Lower leg skin (tissue), 4 donors: ENCODE results near the gene MEIS3. TPM values are rescaled to one million over a fixed set of nuclear protein-coding genes. Genes with fewer than 3 reads are reported as not detected.

Experiments used
- DNase-seq, 2 donors: peaks; one replicate each; pipeline ENCODE4 v3.0.0-alpha.2; 2019; ENCODE audit warnings: low spot score in 2 of 2
- H3K4me3 ChIP-seq: fragments of 200-600 bp; sonication (generic); 2 replicates; pipeline ENCODE4 v1.5.1; 2017; ENCODE audit warnings: mild to moderate bottlenecking, low read depth; ENCODE audit not compliant: poor library complexity, severe bottlenecking
- POLR2A ChIP-seq, 2 donors: fragments of 450-650 bp; IDR thresholded peaks; one replicate each; pipeline ENCODE4 v1.6.1; 2016 to 2017; ENCODE audit warnings: antibody characterized with exemption in 2 of 2, mild to moderate bottlenecking in 1 of 2, moderate library complexity in 1 of 2
- WGBS, 2 donors: methylation state at CpG; one replicate each; pipeline ENCODE4 v1.1.5; 2018; 5-methylcytosine and 5-hydroxymethylcytosine counted together
- intact Hi-C: fragments of 100-400 bp; cut with DNase I; formaldehyde crosslinking; loops from one replicate; pipeline ENCODE4 v1.15.0; 2023; ENCODE audit warnings: low total_unique reads
- total RNA-seq, 4 donors: library from RNA; depleted of rRNA; stranded (reverse); fragments of >200 nt; gene quantifications; one replicate each; pipeline ENCODE4 v1.1.0, GENCODE V29; 2016
- TF ChIP-seq, protein P1 (sequence below), 3 donors: fragments of 450-650 bp; IDR thresholded peaks; one replicate each; pipeline ENCODE4 v1.5.1; 2016; ENCODE audit warnings: antibody characterized with exemption in 3 of 3, mild to moderate bottlenecking in 3 of 3, moderate library complexity in 2 of 3

The MEIS3 gene
- total RNA-seq, 4 donors from 2014 or later = 1.9 to 8.5 (median 4.6) TPM

DNA sequence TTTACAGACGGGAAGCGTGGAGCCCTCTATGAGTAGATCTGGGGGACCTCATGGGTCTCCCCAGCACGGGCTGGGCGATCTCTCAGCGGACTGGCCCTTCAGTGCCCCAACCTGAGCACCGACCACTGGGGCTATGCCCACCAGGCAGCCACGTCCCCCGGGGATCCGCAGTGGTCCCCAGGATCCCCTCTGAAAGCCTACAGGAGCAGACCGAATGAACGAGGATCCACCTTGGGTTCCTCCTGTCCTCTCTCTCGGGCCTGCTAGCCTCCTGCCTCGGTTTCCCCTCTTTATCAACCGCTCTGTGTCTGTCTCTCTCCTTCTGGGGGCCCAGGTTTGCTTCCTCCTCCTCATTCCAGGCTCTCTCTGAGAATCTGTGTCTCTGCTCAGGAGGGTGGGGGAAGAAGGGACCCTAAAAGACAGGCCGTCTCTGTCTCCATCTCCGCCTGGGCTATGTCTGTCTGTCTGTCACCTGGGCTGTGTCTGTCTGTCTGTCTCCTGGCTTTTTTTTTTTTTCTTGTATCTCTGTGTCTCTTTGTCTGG lies 2.0 kb upstream of the MEIS3 start:
- DNase-seq = no peak
- TF ChIP-seq POLR2A (IDR thresholded peaks at IDR 0.05) = no peak
- TF ChIP-seq, protein P1, sequence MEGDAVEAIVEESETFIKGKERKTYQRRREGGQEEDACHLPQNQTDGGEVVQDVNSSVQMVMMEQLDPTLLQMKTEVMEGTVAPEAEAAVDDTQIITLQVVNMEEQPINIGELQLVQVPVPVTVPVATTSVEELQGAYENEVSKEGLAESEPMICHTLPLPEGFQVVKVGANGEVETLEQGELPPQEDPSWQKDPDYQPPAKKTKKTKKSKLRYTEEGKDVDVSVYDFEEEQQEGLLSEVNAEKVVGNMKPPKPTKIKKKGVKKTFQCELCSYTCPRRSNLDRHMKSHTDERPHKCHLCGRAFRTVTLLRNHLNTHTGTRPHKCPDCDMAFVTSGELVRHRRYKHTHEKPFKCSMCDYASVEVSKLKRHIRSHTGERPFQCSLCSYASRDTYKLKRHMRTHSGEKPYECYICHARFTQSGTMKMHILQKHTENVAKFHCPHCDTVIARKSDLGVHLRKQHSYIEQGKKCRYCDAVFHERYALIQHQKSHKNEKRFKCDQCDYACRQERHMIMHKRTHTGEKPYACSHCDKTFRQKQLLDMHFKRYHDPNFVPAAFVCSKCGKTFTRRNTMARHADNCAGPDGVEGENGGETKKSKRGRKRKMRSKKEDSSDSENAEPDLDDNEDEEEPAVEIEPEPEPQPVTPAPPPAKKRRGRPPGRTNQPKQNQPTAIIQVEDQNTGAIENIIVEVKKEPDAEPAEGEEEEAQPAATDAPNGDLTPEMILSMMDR (IDR thresholded peaks at IDR 0.05) = no peak
- no peak overlapping the region for H3K4me3 ChIP-seq
- WGBS, 2 donors = 10 to 15% methylated on average over 16 of the region's 16 CpGs
- intact Hi-C loops = no loop called here

DNA sequence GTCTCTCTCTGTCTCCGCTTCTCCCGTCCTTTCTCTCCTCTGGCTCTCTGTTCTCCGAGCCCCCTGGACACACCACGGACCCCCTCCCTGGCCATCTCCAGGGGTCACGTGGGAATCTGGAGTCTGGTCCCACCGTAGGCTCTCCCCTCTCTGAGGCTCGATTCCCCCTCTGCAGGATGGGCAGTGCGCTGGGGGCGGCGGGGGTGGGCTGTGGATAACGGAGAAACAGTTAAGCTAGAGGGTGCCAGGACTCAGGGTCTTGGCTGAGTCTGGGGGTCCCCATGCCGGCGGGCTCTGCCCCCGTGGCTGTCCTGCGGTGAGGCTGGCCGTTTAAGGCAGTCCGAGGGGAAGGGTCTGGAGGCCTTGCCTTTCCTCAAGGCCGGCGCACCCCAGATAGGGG lies 462 bp upstream of the MEIS3 start:
- no peak overlapping the region for H3K4me3 ChIP-seq
- intact Hi-C loops = no loop called here
- no peak for TF ChIP-seq POLR2A (IDR thresholded peaks at IDR 0.05)
- TF ChIP-seq, protein P1 (IDR thresholded peaks at IDR 0.05) = no peak
- no peak for DNase-seq
- 12 to 23% methylated on average over 19 of the region's 19 CpGs for WGBS, 2 donors

DNA sequence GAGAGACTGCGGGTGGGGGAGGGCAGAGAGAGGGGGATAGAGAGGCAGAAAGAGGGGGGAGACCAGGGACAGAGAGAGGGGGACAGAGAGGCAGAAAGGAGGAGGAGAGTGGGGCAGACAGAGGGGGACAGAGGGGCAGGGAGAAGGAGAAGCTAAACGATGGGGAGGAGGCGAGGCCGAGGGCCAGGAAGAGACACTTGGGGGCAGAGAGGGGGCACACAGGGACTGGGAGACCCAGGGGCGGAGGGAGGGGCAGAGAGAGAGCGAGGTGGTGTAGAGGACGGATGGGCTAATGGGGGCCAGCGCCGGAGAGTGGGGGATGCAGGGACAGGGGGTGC lies 666 bp downstream of the MEIS3 start:
- intact Hi-C loops = no loop called here
- DNase-seq = no peak
- H3K4me3 ChIP-seq = peak overlapping the region; percentile 19
- 0 to 3% methylated on average over 9 of the region's 9 CpGs for WGBS, 2 donors
- TF ChIP-seq POLR2A (IDR thresholded peaks at IDR 0.05) = no peak
- TF ChIP-seq, protein P1 (IDR thresholded peaks at IDR 0.05) = no peak

DNA sequence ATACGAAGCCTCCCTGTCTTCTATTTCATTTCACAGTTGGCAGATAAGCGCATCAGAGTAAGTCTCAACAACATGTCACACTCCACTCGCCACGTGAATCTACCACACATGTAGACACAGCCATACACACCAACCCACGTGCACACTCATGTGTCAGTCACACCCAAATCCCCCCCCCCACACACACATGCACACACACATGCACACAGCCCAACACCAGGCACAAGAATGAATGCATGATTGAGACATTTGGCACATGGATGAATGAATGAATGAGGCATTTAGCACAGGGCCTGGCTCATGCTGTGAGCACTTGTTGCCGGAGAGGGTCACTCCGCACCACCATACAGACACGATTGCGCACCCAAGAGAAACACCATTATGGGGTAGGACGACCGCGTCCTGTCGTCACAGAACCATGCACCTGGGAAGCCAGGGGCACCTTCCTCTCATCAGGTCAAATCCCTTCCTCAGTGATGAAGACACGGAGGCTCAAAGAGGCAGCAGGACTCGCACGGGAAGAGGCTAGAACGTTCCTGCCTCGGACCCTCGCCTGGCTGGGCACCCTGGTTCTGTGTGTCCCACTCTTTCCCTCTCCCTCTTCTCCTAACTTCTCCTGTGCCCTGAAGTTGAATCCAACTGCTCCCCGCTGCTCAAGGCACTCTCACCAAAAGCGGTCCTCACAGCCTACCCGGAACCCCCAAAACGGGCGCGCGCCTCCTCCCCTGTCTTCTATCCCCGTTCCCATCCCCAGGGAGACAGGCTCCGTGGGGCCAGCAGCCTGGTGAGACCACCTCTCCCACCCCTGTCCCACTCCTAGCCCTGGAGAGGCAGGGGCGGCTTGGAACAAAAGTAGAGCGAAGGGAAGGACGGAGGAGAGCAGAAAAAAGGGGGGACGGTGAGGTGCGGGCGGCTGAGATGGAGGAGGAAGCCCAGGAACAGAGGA lies 1.3 kb downstream of the MEIS3 start:
- no peak overlapping the region for H3K4me3 ChIP-seq
- TF ChIP-seq, protein P1 (IDR thresholded peaks at IDR 0.05) = no peak
- TF ChIP-seq POLR2A (IDR thresholded peaks at IDR 0.05) = no peak
- no peak for DNase-seq
- 6 to 8% methylated on average over 34 of the region's 34 CpGs for WGBS, 2 donors
- intact Hi-C loops = no loop called here

DNA sequence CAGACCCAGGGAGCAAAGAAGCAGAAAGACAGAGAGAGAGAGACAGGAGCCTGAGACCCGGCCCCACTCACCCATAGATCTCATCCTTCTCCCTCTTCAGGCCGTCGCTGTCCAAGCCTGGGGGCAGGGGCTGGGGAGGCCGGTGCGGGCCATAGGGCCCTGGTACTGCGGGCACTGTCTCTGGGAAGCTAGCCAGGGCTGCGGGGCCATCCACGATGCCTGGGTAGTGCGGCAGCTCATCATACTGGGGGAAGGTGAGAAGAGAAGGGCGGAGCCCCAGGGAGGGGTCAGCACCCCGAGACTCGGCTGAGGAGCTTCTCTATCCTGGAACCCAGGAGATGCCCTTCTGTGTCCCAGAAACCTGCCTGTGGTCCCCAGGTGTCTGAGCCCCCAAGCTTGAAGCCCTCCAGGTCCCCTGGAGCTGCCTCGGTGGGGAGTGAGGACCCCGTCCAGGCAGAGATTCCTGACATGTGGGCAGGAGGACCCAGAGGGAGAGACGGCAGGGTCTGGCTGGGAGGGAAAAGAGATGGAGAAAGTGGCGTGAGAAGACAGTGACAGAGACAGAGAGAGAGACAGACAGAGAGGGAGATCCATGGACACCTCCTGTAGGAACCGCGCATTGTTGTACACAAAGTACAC lies 2.1 kb downstream of the MEIS3 start:
- DNase-seq = no peak
- WGBS, 2 donors = 23 to 30% methylated on average over 18 of the region's 18 CpGs
- H3K4me3 ChIP-seq = no peak overlapping the region
- intact Hi-C loops = no loop called here
- TF ChIP-seq, protein P1 (IDR thresholded peaks at IDR 0.05) = no peak
- TF ChIP-seq POLR2A (IDR thresholded peaks at IDR 0.05) = no peak
